Activated CD4-positive, alpha-beta memory T cell treated with anti-CD3 and anti-CD28 coated beads for 36 hours (primary cell): Measurements from ENCODE around the gene KNDC1. TPM values are rescaled to one million over a fixed set of nuclear protein-coding genes. Genes with fewer than 3 reads are reported as not detected.

Experiments
- CTCF ChIA-PET: fragments of 350-600 bp; sonication (Branson Sonifier 250); formaldehyde crosslinking; loops from one replicate; lab custom pipeline; 2021; ENCODE audit warnings: antibody characterized with exemption, inconsistent platforms; lab: Charles Lee
- POLR2A ChIA-PET: fragments of 350-600 bp; sonication (Branson Sonifier 250); formaldehyde crosslinking; loops from one replicate; lab custom pipeline; 2021; ENCODE audit warnings: antibody characterized with exemption; lab: Charles Lee
- DNase-seq: peaks from one replicate; pipeline ENCODE4 v3.0.0-alpha.2; 2020
- H3K27ac Mint-ChIP-seq: one replicate; pipeline ENCODE4 v1.8.0; 2021; ENCODE audit warnings: mixed read lengths
- H3K27me3 Mint-ChIP-seq: one replicate; pipeline ENCODE4 v1.8.0; 2021; ENCODE audit warnings: mixed read lengths
- H3K36me3 Mint-ChIP-seq: one replicate; pipeline ENCODE4 v1.8.0; 2021; ENCODE audit warnings: mixed read lengths
- H3K4me1 Mint-ChIP-seq: one replicate; pipeline ENCODE4 v1.8.0; 2021; ENCODE audit warnings: low read depth, mixed read lengths
- H3K4me3 Mint-ChIP-seq: one replicate; pipeline ENCODE4 v1.8.0; 2021; ENCODE audit warnings: mild to moderate bottlenecking, mixed read lengths
- H3K9me3 Mint-ChIP-seq: one replicate; pipeline ENCODE4 v1.8.0; 2021; ENCODE audit warnings: mixed read lengths
- intact Hi-C: fragments of 100-400 bp; cut with micrococcal nuclease; formaldehyde crosslinking; loops from one replicate; pipeline ENCODE4 v1.15.1; 2023
- total RNA-seq, 2 experiments: library from RNA; stranded (reverse); gene quantifications; one replicate each; pipeline ENCODE4 v1.2.3, GENCODE V29; 2021

The KNDC1 gene
- total RNA-seq, 2 experiments from 2014 or later = 0.17 to 0.70 TPM

GRCh38 chr10:133205146-133205545 is 45.1 kb downstream of the KNDC1 start:
- H3K36me3 Mint-ChIP-seq = no peaks in the 10 kb centered on the region
- ChIA-PET CTCF (no interaction called here), POLR2A (no interaction called here)
- no peaks in the 10 kb centered on the region for H3K27me3 Mint-ChIP-seq
- DNase-seq = no peak
- no peak overlapping the region for H3K27ac Mint-ChIP-seq
- intact Hi-C loops = no loop called here
- no peaks in the 10 kb centered on the region for H3K9me3 Mint-ChIP-seq
- H3K4me1 Mint-ChIP-seq = no peaks in the 10 kb centered on the region
- no peak overlapping the region for H3K4me3 Mint-ChIP-seq

GRCh38 chr10:133206356-133207040 is 46.5 kb downstream of the KNDC1 start:
- Mint-ChIP-seq H3K4me3 (no peak overlapping the region), H3K27me3 (no peaks in the 10 kb centered on the region), H3K4me1 (peaks cover 4% of the 10 kb centered on the region), H3K9me3 (no peaks in the 10 kb centered on the region), H3K36me3 (no peaks in the 10 kb centered on the region), H3K27ac (no peak overlapping the region)
- ChIA-PET CTCF (no interaction called here), POLR2A (no interaction called here)
- intact Hi-C loops = no loop called here
- DNase-seq = no peak

GRCh38 chr10:133207041-133207600 is 47.1 kb downstream of the KNDC1 start:
- Mint-ChIP-seq H3K9me3 (no peaks in the 10 kb centered on the region), H3K27ac (no peak overlapping the region), H3K4me3 (no peak overlapping the region), H3K36me3 (no peaks in the 10 kb centered on the region), H3K4me1 (peaks cover 4% of the 10 kb centered on the region), H3K27me3 (no peaks in the 10 kb centered on the region)
- ChIA-PET CTCF (no interaction called here), POLR2A (no interaction called here)
- DNase-seq = no peak
- intact Hi-C loops = no loop called here

GRCh38 chr10:133207627-133208026 is 47.6 kb downstream of the KNDC1 start:
- H3K36me3 Mint-ChIP-seq = no peaks in the 10 kb centered on the region
- no peaks in the 10 kb centered on the region for H3K27me3 Mint-ChIP-seq
- ChIA-PET POLR2A (no interaction called here), CTCF (no interaction called here)
- H3K4me1 Mint-ChIP-seq = peaks cover 4% of the 10 kb centered on the region
- intact Hi-C loops = no loop called here
- no peaks in the 10 kb centered on the region for H3K9me3 Mint-ChIP-seq
- no peak for DNase-seq
- no peak overlapping the region for H3K27ac Mint-ChIP-seq
- no peak overlapping the region for H3K4me3 Mint-ChIP-seq

GRCh38 chr10:133208466-133208865 is 48.4 kb downstream of the KNDC1 start:
- POLR2A ChIA-PET = no interaction called here
- Mint-ChIP-seq H3K36me3 (no peaks in the 10 kb centered on the region), H3K27ac (no peak overlapping the region), H3K4me1 (peaks cover 4% of the 10 kb centered on the region), H3K9me3 (no peaks in the 10 kb centered on the region), H3K27me3 (no peaks in the 10 kb centered on the region), H3K4me3 (no peak overlapping the region)
- CTCF ChIA-PET = no interaction called here
- intact Hi-C loops = no loop called here
- no peak for DNase-seq

GRCh38 chr10:133209117-133209516 is 49.1 kb downstream of the KNDC1 start:
- ChIA-PET CTCF (no interaction called here), POLR2A (no interaction called here)
- Mint-ChIP-seq H3K36me3 (no peaks in the 10 kb centered on the region), H3K27ac (no peak overlapping the region), H3K27me3 (no peaks in the 10 kb centered on the region), H3K4me3 (no peak overlapping the region), H3K4me1 (peaks cover 4% of the 10 kb centered on the region), H3K9me3 (no peaks in the 10 kb centered on the region)
- DNase-seq = no peak
- intact Hi-C loops = no loop called here

GRCh38 chr10:133209641-133210040 is 49.6 kb downstream of the KNDC1 start:
- POLR2A ChIA-PET = no interaction called here
- intact Hi-C loops = no loop called here
- H3K36me3 Mint-ChIP-seq = no peaks in the 10 kb centered on the region
- no peak overlapping the region for H3K27ac Mint-ChIP-seq
- CTCF ChIA-PET = no interaction called here
- DNase-seq = no peak
- peaks cover 4% of the 10 kb centered on the region for H3K4me1 Mint-ChIP-seq
- H3K9me3 Mint-ChIP-seq = no peaks in the 10 kb centered on the region
- H3K4me3 Mint-ChIP-seq = no peak overlapping the region
- H3K27me3 Mint-ChIP-seq = no peaks in the 10 kb centered on the region

- Mint-ChIP-seq H3K36me3 (no peaks in the 10 kb centered on the region), H3K27ac (no peak overlapping the region), H3K4me3 (no peak overlapping the region), H3K9me3 (no peaks in the 10 kb centered on the region), H3K4me1 (peaks cover 4% of the 10 kb centered on the region), H3K27me3 (no peaks in the 10 kb centered on the region)
- no peak for DNase-seq
- POLR2A ChIA-PET = no interaction called here
- CTCF ChIA-PET = no interaction called here
- intact Hi-C loops = no loop called here
These were observed 50.5 kb downstream of the KNDC1 start for GRCh38 chr10:133210398-133211140.

GRCh38 chr10:133211141-133211830 is 51.3 kb downstream of the KNDC1 start:
- Mint-ChIP-seq H3K4me1 (peaks cover 4% of the 10 kb centered on the region), H3K9me3 (no peaks in the 10 kb centered on the region), H3K4me3 (no peak overlapping the region), H3K36me3 (no peaks in the 10 kb centered on the region), H3K27ac (no peak overlapping the region), H3K27me3 (no peaks in the 10 kb centered on the region)
- ChIA-PET CTCF (no interaction called here), POLR2A (no interaction called here)
- DNase-seq = no peak
- intact Hi-C loops = no loop called here

- no peak overlapping the region for H3K4me3 Mint-ChIP-seq
- no peaks in the 10 kb centered on the region for H3K9me3 Mint-ChIP-seq
- no peak overlapping the region for H3K27ac Mint-ChIP-seq
- POLR2A ChIA-PET = no interaction called here
- intact Hi-C loops = no loop called here
- peaks cover 4% of the 10 kb centered on the region for H3K4me1 Mint-ChIP-seq
- H3K27me3 Mint-ChIP-seq = no peaks in the 10 kb centered on the region
- no peak for DNase-seq
- H3K36me3 Mint-ChIP-seq = no peaks in the 10 kb centered on the region
- CTCF ChIA-PET = no interaction called here
These were observed 52.2 kb downstream of the KNDC1 start for GRCh38 chr10:133211959-133212852.

- no peak for DNase-seq
- H3K27ac Mint-ChIP-seq = no peak overlapping the region
These were observed 53.0 kb downstream of the KNDC1 start for GRCh38 chr10:133212853-133213494.

More at GRCh38 chr10:133212853-133213494, 53.0 kb downstream of the KNDC1 start:
- Mint-ChIP-seq H3K4me3 (no peak overlapping the region), H3K36me3 (no peaks in the 10 kb centered on the region), H3K27me3 (no peaks in the 10 kb centered on the region), H3K4me1 (peaks cover 4% of the 10 kb centered on the region), H3K9me3 (no peaks in the 10 kb centered on the region)
- ChIA-PET POLR2A (no interaction called here), CTCF (interaction anchor here (1.0 kb wide), 1 partner anchor 69 kb away, joined by 3 read pairs; no protein-coding TSS in a partner anchor)
- intact Hi-C loops = no loop called here
